Epithelial cell of prostate (primary cell): Measurements from ENCODE around the gene MAPK9.

Experiments used
- DNase-seq: peaks from one replicate; pipeline ENCODE4 v3.0.0-alpha.2; 2011; ENCODE audit warnings: low read depth, low spot score
- H3K27ac ChIP-seq: fragments of 450-650 bp; 2 replicates; pipeline ENCODE4 v1.5.1; 2017; ENCODE audit warnings: mild to moderate bottlenecking

The MAPK9 gene

DNA sequence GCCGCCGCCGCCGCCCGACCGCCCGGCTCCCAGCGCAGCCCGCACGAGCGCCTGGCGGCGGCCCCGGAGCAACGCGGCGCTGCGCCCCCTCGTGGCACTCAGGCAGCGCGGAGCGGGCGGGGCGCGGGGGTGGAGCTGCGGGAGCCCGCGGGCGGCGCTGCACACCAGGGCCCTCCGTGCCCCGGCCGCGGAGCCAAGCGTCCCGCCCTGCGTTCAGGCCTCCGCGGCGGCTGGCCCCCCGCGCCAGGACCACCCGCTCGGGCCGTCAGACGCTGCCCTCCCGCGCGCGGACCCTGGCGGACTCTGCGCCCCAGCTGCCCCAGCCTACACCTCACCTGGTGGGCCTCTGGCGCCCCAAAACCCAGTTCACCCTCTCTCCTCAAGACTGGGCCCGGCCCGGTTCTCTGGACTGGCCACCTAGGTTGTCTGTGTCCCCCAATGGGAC is 82.7 kb downstream of the MAPK9 start, which contains the start of gene RASGEF1C:
RASGEF1C (minus strand) TSS at position 75 of the 445 bp plus-strand sequence. CDS start 71,159 bp downstream, outside the sequence.
- no peak within 1 kb of the TSS for H3K27ac ChIP-seq
- DNase-seq: no peak

DNA sequence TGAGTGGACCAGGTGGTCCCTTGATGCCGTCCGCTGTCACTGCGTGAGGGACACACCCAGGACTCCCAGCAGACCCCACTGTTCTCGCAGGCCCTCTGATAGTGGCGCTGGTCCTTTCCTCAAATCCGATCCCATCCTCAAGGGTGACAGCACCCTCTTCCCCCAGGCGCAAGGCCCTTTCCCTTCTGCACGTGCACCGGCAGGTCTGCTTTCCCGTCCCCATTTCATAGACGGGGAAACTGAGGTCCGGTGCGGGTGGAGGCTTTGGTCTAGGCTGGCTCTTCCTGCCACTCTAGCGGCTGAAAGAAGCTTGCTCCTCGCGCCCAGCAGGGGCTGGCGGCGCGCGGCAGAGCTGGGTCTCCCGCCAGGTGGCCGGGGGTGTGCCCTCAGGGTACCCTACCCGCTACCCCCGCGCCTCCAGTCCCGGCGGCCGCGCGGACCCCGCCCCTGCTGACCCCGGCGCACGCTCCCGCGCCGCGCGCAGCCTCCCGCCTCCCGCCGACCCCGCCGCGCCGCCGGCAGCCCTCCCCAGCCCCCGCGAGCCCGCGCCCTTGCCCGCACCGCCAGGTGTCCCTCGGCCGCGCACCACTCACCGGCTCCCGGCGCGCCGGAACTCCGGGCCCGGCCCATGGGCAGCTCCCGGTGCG is 83.3 kb downstream of the MAPK9 start:
- no peak for DNase-seq
- no peak overlapping the region for H3K27ac ChIP-seq

DNA sequence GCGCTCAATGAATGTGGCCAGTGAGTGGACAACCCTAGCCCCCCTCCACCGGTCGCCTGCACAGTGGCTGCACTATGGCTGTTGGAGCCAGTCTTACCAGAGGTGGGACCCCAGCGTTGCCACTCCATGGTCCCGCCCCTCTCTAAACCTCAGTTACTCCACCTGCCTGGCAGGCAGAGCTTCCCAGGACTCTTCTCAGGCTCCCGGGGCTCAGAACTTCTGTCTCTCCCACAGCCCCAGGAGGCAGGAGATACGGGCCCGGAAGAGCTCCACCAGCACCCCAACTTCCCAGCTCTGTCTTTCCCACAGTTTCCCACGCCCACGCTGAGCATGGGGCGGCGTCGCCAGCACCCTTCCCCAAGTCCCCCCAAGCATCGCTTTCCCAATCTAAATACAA is 83.8 kb downstream of the MAPK9 start:
- no peak overlapping the region for H3K27ac ChIP-seq
- DNase-seq: no peak

DNA sequence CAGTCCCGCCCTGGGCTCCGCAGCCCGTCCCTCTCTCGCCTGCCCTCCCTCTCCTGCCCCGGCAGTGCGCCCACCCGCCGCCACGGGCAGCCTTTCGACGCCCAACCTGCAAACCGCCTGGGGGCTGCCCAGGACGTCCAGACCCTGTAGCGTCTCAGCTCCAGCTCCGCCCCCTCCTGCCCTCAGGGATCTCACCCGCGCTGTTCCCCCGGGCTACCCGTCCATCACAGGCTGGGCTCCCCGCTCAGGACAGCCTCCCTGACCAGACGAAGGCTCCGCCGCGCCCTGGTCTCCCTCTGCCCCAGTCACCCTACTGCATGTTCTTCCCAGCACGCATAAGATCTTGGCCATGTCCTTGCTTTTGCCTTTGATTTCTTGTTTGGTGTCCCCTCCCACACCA is 84.3 kb downstream of the MAPK9 start:
- no peak for DNase-seq
- H3K27ac ChIP-seq: no peak overlapping the region

DNA sequence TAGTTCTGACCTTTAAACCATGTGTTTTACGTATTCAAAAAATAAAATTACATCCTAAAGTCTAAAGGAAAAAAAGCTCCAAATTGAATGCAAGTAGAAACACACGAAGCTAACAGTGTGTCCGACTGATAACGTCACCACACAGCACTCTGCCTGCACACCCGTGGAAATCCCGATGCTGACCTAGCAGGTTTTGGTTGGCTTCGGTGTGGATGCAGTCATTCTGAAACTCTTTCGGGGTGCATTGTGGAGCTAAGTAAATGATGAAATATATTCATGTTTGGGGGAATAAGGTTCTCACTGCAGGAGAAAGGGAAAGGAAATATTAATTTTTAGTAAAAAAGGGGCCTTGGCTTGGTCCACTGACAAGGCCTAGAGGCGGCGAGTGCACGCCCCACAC is 84.9 kb downstream of the MAPK9 start:
- DNase-seq: no peak

DNA sequence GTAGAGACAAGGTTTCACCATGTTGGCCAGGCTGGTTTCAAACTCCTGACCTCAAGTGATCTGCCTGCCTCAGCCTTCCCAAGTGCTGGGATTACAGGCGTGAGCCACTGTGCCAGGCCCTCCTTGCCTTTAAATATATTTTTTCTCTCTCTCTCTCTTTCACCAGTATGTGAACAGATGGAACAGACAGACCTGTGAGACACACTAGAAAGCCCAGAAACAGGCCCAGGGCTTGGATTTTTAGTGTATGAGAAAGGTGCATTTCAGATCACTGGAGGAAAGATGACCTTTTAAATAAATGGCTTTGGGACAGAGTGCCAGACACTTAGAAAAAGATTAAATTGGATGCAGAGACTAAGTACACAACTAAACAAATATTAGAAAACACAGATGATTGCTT is 86.0 kb downstream of the MAPK9 start:
- DNase-seq: no peak
- H3K27ac ChIP-seq: no peak overlapping the region

More for the DNA sequence above, 84.9 kb downstream of the MAPK9 start:
- H3K27ac ChIP-seq: no peak overlapping the region

DNA sequence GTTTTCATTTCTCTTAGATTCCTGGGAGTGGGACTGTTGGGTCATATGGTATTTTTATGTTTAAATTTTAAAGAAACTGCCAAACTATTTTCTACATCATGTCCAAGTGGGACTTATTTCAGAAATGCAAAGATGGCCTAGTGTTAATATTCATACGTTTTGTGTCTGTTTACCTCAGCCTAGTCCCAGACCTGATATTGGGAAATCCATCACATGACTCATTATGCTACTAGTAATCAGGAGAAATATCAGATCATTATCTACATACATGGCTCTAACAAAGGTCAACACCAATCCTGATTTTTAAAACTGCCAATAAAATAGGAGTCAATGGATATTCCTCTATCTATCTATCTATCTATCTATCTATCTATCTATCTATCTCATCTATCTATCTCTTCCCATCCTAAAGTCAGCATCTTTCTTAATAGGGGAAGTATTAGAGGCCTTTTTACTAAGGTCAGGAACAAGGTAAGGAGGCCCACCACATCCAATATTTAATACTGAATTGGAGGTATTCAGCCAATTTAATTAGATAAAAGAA is 87.5 kb downstream of the MAPK9 start:
- no peak overlapping the region for H3K27ac ChIP-seq
- DNase-seq: no peak

DNA sequence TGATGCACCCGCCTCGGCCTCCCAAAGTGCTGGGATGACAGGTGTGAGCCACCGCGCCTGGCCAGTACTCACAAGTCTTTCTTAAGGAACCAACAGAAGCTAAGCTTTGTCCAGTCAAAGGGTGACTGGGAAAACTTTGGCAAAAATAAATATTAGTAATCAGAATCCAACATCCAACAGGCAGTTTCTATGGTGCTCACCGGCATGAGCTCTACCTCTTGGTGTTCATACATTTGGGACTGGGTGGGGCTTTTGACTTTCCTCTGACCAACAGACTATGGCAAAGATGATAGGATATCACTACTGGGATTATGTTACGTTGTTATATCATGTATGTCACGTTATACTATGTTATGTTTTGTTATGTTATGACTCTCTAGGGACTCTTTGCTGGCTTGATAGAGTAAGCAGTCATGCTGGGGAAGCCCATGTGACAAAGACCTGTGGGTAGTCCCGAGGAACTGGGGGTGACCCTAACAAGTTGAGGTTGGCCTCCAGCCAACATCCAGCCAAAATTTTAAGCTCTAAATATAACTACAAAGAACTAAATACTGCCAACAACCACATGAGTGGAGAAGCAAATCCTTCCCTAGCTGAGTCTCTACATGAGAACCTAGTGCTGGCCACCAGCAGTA is 88.8 kb downstream of the MAPK9 start:
- no peak overlapping the region for H3K27ac ChIP-seq
- no peak for DNase-seq

DNA sequence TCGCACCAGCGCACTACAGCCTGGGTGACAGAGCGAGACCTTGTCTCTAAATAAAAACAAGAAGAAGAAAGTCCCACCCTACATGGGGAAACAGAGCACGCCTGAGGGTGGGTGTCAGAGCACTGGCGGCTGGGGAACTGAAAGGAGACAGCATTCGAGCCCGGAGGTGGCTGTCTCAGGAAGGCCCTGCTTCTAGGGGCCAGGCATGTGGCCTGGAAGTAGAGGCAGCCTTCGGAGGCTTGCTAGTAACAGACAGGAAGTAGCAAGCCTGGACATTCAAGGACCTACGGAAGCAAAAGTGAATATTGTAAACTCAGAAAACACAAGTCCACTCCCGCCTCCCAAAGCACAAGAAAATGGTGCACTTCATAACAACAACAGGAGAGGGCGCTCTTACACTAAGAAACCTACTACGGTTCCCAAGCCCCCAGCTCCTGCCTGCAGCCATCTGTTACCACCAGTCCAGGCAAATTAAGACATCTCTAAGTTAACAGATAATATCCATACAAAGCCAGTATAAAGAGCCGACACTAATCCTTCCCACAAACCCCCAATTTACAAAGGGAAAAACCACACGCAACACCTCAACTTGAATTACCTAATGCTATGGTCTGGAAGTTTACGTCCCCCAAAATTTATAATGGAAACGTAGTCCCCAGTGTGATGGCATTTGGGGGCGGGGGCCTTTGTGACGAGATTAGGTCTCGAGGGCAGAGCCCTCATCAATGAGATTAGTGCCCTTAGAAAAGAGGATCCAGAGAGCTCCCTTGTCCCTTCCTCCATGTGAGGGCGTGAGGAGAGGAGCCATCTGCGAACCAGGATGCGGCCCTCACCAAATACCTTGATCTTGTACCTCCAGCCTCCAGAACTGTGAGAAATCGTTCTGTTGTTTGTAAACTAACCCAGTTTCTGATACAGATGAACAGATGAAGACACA is 90.6 kb downstream of the MAPK9 start:
- H3K27ac ChIP-seq: no peak overlapping the region
- no peak for DNase-seq

DNA sequence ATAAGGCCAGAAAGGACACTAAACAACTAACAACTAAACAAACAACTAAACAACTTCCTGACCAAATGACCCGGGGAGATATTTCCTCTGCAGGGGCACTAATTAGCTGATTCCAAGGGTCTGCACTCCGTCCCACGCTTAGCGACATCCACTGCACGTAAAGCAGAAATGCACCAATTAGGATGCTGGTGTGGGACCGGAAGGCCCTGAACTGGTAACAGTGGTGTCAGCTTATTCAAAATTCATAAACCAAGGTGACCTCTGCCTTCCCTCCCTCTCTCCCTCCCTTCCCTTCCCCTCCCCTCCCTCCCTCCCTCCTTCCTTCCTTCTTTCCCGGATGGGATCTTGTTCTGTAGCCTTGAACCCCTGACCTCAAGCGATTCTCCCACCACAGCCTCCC is 92.5 kb downstream of the MAPK9 start:
- H3K27ac ChIP-seq: no peak overlapping the region
- DNase-seq: no peak

DNA sequence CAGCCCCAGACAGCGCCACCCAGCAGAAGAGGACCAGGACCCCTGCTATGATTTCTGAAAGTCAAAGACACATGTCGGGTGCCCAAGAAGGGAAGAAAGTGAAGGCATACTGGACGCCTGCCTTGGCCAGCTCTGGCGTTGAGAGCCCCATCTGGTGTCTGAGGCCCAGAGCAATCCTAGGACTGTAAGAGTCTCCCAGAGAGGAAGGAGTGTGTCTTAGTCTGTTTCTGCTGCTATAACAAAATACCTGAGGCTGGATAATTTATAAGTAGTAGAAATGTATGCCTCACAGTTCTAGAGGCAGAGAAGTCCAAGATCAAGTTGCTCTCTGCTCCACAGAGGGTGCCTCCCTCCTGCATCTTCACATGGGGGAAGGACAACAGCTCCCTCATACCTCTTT is 93.7 kb downstream of the MAPK9 start:
- DNase-seq: no peak
- H3K27ac ChIP-seq: no peak overlapping the region

DNA sequence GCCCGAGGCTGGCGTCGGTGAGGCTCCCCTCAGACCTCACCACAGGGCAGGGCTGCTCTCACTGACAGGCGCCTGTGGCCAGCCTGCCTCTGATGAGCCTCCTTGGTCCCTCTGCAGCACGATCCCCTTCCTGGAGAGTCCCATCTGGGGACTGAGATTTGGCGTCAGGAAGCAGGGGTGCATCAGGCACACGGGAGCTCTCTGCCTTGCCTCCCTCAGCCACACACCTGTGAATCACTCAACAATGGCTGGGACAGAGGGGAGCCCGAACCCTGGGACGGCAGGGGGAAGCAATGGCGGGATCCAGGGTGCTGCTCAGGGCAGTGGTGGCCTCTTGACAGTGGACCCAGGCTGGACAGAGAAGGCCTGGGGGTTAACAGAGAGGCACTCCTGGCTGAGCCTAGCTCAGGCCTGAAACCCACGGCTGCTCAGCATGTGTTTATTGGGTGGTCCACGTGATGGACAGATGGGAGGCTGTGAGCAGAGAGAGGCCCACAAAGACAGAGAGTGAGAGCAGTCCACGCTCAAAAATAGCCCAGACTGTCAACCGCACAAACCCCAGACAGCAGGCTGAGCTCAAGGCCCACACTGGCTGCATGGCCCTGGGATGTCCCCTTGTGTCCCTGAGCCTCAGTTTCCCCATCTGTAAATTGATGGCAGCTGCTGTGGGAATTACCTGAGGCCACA is 94.7 kb downstream of the MAPK9 start:
- H3K27ac ChIP-seq: no peak overlapping the region
- DNase-seq: no peak

DNA sequence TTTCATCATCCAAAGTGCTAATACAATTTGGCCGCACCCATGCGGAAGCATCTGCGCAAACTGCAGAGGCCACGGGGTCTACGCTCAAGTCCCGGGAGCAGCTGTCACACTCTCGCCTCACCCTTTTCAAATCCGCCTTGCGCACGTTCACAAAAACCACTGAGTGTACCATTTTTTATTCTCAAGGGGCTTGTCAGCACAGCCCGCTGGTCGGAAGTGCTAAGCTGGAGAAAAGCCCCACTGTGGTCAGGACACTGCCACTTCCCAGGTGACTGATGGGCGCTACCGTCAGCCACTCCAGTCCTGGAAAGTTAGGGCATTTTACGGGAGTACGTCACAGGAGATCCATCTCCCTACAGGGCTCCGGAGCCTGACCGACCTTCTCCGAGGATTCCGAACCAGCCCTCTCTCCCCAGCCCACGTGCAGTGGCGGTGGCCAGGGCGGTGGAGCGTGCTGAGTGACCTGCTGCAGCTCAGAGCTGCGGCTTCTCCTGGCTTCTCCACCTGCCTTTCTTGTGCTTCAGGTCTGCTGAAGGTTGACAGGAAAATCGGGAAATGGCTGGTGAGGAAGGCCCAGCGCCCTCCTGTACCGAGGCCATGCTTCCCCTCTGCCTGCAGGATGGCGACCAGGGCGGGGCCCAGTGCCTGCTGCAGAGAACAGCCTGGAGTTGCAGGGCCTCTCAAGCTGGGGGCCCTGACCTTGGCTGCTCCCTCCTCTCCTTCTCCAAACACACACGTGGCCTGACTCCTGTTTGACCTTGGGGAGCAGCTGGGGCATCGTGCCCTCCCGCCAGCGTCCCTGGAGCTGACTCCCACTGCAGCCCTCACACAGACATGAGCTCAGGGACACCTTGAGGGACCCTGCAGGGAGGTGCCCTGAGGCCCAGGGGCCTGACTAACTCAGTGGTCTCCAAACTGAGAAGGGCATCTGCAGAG is 97.2 kb downstream of the MAPK9 start:
- no peak for DNase-seq
- H3K27ac ChIP-seq: no peak overlapping the region

DNA sequence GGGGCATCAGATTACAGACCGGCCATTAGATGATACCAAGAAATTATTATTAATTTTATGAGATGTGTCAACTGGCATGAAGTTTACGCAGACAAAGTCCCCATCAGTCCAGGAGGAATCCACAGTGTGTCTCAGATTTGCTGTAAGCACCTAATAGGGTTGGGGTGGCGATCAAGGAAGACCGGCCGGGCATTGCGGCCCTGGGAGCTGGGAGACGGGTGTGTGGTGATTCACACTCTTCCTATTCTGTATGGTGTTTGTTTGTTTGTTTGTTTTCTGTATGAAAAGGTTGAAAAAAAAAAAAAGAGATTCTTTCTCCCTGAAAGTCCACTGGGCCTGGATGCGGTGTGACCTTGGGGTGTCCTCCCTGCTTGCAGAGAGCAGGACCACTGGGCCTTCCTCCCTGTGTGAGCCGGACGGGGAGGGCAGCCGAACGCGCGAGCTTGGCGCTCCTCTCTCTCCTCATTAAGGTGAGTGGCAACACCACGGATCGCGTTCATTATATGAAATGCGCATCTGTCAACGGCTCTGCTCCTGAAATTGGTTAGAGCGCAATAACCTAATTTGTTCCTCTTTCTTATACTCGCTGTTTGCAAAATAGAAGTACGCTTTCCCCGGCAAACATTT is 98.0 kb downstream of the MAPK9 start:
- H3K27ac ChIP-seq: no peak overlapping the region
- no peak for DNase-seq

DNA sequence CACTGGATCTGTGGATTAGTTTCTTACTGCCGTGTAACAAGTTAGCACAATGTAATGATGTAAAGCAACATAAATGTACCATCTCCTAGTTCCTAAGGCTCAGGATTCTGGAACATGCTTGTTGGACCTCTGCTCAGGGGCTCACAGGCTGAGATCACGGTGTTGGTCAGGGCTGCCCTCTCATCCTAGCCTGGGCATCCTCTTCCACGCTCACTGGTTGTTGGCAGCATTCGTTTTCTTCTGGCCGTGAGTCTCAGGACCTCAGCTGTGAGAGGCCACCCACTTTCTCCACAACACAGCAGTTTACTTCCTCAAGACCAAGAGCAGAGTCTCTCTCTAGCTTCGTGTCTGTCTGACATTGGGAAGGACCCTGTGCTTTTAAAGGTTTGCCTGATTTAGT is 100.2 kb downstream of the MAPK9 start:
- H3K27ac ChIP-seq: no peak overlapping the region
- no peak for DNase-seq

DNA sequence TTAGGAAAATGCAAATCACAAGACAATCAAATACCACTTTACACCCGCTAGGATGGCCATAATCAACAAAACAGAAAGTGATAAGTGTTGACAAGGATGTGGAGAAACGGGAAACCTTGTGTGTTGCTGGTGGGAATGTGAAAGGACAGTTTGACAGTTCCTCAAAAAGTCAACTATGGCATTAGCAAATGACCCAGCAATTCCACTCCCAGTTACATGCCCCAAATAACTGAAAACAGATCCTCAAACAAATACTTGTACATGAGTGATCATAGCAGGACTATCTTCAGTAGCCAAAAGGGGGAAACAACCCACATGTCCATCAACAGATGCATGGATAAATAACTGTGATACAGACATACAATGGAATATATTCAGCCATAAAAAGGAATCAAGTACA is 104.1 kb downstream of the MAPK9 start:
- DNase-seq: no peak
- no peak overlapping the region for H3K27ac ChIP-seq
